ENCODE data around the gene PARP8.

- TF ChIP-seq CTCF (IDR thresholded peaks at IDR 0.05) (no peak), POLR2A (IDR thresholded peaks at IDR 0.05) (no peak)
These were observed 131.6 kb downstream of the PARP8 start for GRCh38 chr5:50798002-50798401.
